ENCODE data around the gene VPS37C.

- TF ChIP-seq, protein P1, sequence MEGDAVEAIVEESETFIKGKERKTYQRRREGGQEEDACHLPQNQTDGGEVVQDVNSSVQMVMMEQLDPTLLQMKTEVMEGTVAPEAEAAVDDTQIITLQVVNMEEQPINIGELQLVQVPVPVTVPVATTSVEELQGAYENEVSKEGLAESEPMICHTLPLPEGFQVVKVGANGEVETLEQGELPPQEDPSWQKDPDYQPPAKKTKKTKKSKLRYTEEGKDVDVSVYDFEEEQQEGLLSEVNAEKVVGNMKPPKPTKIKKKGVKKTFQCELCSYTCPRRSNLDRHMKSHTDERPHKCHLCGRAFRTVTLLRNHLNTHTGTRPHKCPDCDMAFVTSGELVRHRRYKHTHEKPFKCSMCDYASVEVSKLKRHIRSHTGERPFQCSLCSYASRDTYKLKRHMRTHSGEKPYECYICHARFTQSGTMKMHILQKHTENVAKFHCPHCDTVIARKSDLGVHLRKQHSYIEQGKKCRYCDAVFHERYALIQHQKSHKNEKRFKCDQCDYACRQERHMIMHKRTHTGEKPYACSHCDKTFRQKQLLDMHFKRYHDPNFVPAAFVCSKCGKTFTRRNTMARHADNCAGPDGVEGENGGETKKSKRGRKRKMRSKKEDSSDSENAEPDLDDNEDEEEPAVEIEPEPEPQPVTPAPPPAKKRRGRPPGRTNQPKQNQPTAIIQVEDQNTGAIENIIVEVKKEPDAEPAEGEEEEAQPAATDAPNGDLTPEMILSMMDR (IDR thresholded peaks at IDR 0.05 in 2 of 3, conservative IDR thresholded peaks at IDR 0.05 in 1 of 3; ENCODE audit: insufficient read depth in 2 of 3, low read depth in 1 of 3, low read length in 3 of 3): no peak
- TF ChIP-seq RNF2 (IDR thresholded peaks at IDR 0.05): no peak
- no peak for TF ChIP-seq EHMT2 (IDR thresholded peaks at IDR 0.05)
- TF ChIP-seq BDP1 (IDR thresholded peaks at IDR 0.05; ENCODE audit: insufficient read depth, insufficient read length): no peak
- TF ChIP-seq ZNF695 (CRISPR knock-in tag; IDR thresholded peaks at IDR 0.05): no peak
- no peak for TF ChIP-seq RAD51 (IDR thresholded peaks at IDR 0.05; ENCODE audit: borderline replicate concordance, low read depth)
- TF ChIP-seq TBL1XR1 (IDR thresholded peaks at IDR 0.05; ENCODE audit: low read length in 2 of 2): no peak
- no peak for TF ChIP-seq SOX6 (IDR thresholded peaks at IDR 0.05)
- no peak for TF ChIP-seq ZBTB7A (IDR thresholded peaks at IDR 0.05; ENCODE audit: borderline replicate concordance, control insufficient read depth, low read depth, low read length)
Observed at GRCh38 chr11:61120706-61121191, 40.5 kb downstream of the VPS37C start.
